IPS DF 6.9 (cell line): ENCODE data around the gene NCF4.

Experiments used
- DNase-seq: peaks from one replicate; pipeline ENCODE4 v3.0.0-alpha.2; 2013; ENCODE audit warnings: low read depth, low spot score
- H3K27ac ChIP-seq: one replicate; pipeline ENCODE4 v1.5.1; 2013; ENCODE audit warnings: low read length, control low read depth
- H3K27me3 ChIP-seq: 2 replicates; pipeline ENCODE4 v1.6.1; 2013; ENCODE audit warnings: mild to moderate bottlenecking, low read length; ENCODE audit not compliant: control insufficient read depth, insufficient read depth
- H3K36me3 ChIP-seq: 2 replicates; pipeline ENCODE4 v1.6.1; 2013; ENCODE audit warnings: low read length; ENCODE audit not compliant: control insufficient read depth, insufficient read depth
- H3K4me1 ChIP-seq: 2 replicates; pipeline ENCODE4 v1.6.1; 2013; ENCODE audit warnings: low read length; ENCODE audit not compliant: control insufficient read depth, insufficient read depth
- H3K4me3 ChIP-seq: 2 replicates; pipeline ENCODE4 v1.5.1; 2013; ENCODE audit warnings: mild to moderate bottlenecking, low read length
- H3K9me3 ChIP-seq: 2 replicates; pipeline ENCODE4 v1.6.1; 2013; ENCODE audit warnings: low read length, inconsistent platforms; ENCODE audit not compliant: control insufficient read depth, insufficient read depth
- WGBS: extraction: QIAGEN DNeasy Blood & Tissue Kit; methylation state at CpG from one replicate; pipeline ENCODE4 v1.1.7; 2013; ENCODE audit warnings: mixed read lengths, missing lambda C conversion rate; ENCODE audit not compliant: insufficient read length, insufficient coverage; 5-methylcytosine and 5-hydroxymethylcytosine counted together

NCF4 gene

DNA sequence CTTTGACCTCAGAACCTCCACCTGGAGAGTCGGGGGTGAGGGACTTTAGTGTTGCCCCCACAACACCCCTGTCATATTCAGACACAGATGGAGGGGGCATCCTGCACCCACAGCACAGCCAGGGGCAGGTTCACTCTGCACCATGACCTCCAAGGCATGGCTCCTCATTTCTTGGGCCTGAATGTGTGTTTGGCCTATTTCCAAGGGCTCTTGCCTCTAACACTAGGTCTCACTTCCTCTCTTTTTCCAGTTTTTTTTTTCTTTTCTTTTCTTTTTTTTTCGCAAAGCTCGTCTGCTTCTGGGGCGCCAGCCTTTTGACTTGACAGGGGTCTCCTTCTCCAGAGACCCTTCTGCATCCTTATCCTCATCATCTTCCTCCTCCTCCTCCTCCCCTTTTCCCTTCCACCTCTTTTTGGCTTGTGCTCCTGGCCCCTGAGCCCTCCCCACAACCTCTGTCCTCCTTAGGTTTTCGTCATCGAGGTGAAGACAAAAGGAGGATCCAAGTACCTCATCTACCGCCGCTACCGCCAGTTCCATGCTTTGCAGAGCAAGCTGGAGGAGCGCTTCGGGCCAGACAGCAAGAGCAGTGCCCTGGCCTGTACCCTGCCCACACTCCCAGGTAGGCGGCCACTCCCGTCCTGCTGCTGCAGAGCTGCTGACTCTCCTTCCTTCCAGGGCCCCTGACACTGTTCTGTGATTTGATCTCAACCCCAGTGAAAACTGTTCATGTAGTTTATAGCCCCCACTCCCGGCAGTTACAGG, 3.8 kb downstream of the NCF4 start:
- H3K27ac ChIP-seq, result no peak overlapping the region
- H3K4me3 ChIP-seq, result no peak overlapping the region
- H3K27me3 ChIP-seq, result no peaks in the 10 kb centered on the region
- no peak for DNase-seq
- H3K4me1 ChIP-seq, result no peaks in the 10 kb centered on the region
- no CpG with 5 or more reads among the region's 14 CpGs for WGBS
- no peaks in the 10 kb centered on the region for H3K9me3 ChIP-seq
- H3K36me3 ChIP-seq, result no peaks in the 10 kb centered on the region

- no CpG with 5 or more reads among the region's 13 CpGs for WGBS
- no peaks in the 10 kb centered on the region for H3K27me3 ChIP-seq
- no peak overlapping the region for H3K4me3 ChIP-seq
- no peaks in the 10 kb centered on the region for H3K36me3 ChIP-seq
- no peak overlapping the region for H3K27ac ChIP-seq
- no peaks in the 10 kb centered on the region for H3K9me3 ChIP-seq
- no peak for DNase-seq
- no peaks in the 10 kb centered on the region for H3K4me1 ChIP-seq
Measured at GRCh38 chr22:36865346-36865745, 4.5 kb downstream of the NCF4 start.

DNA sequence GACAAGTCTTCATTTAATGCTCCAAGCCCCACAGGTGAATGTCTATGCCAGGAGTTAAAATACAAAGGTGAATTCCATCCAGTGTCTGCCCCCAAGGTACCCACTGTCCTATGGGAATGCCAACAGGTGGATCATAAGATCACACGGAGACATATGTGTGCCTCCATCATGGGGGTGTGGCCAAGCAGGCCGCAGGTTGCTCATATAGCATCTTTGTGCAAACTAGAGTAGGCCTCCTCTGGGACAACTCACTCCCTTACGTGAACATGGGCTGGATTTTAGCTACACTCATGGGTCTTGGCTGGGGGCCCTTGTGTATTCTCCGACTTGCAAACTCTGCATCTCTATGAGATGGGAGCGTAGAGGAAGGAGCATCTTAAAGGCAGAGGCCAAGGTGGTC, 6.9 kb downstream of the NCF4 start:
- no peaks in the 10 kb centered on the region for H3K27me3 ChIP-seq
- no peak for DNase-seq
- H3K4me3 ChIP-seq, result no peak overlapping the region
- H3K9me3 ChIP-seq, result no peaks in the 10 kb centered on the region
- WGBS, result no CpG with 5 or more reads among the region's 5 CpGs
- H3K4me1 ChIP-seq, result no peaks in the 10 kb centered on the region
- H3K36me3 ChIP-seq, result no peaks in the 10 kb centered on the region
- no peak overlapping the region for H3K27ac ChIP-seq

- Histone ChIP-seq H3K4me3 (no peak overlapping the region), H3K4me1 (no peaks in the 10 kb centered on the region), H3K9me3 (no peaks in the 10 kb centered on the region), H3K27me3 (no peaks in the 10 kb centered on the region), H3K36me3 (no peaks in the 10 kb centered on the region), H3K27ac (no peak overlapping the region)
- WGBS, result no CpG with 5 or more reads among the region's 5 CpGs
- DNase-seq, result no peak
Measured at GRCh38 chr22:36868546-36869181, 7.9 kb downstream of the NCF4 start.

DNA sequence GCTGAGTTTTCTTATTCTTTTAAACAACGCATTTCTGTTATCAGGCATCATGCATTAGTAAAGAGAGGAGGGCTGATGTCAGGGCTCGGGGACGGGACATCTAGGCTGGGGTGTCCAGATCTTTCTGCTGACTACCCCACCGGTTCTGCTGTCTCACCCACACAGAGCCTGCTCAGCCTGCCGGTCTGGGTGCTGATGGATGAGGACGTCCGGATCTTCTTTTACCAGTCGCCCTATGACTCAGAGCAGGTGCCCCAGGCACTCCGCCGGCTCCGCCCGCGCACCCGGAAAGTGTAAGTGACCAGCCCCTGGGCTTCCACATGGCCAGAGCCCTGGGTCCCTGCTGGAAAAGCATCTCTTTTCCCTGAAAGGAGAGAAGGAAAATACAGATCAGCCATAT, 9.4 kb downstream of the NCF4 start:
- Histone ChIP-seq H3K9me3 (no peaks in the 10 kb centered on the region), H3K27me3 (no peaks in the 10 kb centered on the region), H3K27ac (no peak overlapping the region), H3K4me3 (no peak overlapping the region), H3K36me3 (no peaks in the 10 kb centered on the region), H3K4me1 (no peaks in the 10 kb centered on the region)
- WGBS, result no CpG with 5 or more reads among the region's 14 CpGs
- DNase-seq, result no peak

DNA sequence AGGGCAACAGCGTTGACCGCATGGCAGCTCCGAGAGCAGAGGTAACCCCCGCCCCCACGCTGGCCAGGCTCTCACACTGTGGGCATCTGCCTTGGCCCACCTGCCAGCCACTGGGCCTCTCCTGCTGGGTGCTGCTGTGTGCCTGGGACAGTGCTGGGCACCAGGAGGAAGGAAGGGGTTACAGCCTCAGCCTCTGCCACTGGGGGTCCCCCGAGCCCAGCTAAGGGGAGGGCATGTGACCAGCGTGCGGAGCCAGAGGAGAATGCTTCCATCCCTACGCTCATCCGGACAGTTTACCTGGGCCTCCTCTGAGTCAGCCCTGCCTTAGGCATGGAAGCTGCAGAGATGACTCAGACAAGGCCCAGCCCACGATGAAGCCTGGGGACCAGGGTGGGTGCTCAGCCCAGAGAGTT, 10.9 kb downstream of the NCF4 start:
- H3K36me3 ChIP-seq, result no peaks in the 10 kb centered on the region
- no peaks in the 10 kb centered on the region for H3K4me1 ChIP-seq
- no peak for DNase-seq
- H3K27ac ChIP-seq, result no peak overlapping the region
- WGBS, result no CpG with 5 or more reads among the region's 11 CpGs
- no peak overlapping the region for H3K4me3 ChIP-seq
- no peaks in the 10 kb centered on the region for H3K9me3 ChIP-seq
- no peaks in the 10 kb centered on the region for H3K27me3 ChIP-seq

DNA sequence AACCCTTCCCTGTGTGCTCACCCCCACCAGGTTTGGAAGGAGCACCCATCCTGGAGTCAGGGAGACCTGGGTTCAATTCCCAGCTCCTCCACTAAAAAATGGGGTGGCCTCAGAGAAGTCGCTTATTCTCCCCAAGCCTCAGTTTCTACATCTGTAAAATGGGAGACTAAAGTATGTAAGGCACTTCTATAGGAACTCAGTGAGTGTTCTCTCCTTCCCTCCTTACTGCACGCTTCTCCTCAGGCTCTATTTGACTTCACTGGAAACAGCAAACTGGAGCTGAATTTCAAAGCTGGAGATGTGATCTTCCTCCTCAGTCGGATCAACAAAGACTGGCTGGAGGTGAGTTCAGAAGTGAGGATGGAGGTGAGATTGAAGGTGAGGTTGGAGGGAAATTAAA, 11.3 kb downstream of the NCF4 start:
- no peaks in the 10 kb centered on the region for H3K27me3 ChIP-seq
- no peaks in the 10 kb centered on the region for H3K4me1 ChIP-seq
- no peaks in the 10 kb centered on the region for H3K36me3 ChIP-seq
- DNase-seq, result no peak
- H3K4me3 ChIP-seq, result no peak overlapping the region
- H3K27ac ChIP-seq, result no peak overlapping the region
- WGBS, result no CpG with 5 or more reads among the region's 3 CpGs
- H3K9me3 ChIP-seq, result no peaks in the 10 kb centered on the region

DNA sequence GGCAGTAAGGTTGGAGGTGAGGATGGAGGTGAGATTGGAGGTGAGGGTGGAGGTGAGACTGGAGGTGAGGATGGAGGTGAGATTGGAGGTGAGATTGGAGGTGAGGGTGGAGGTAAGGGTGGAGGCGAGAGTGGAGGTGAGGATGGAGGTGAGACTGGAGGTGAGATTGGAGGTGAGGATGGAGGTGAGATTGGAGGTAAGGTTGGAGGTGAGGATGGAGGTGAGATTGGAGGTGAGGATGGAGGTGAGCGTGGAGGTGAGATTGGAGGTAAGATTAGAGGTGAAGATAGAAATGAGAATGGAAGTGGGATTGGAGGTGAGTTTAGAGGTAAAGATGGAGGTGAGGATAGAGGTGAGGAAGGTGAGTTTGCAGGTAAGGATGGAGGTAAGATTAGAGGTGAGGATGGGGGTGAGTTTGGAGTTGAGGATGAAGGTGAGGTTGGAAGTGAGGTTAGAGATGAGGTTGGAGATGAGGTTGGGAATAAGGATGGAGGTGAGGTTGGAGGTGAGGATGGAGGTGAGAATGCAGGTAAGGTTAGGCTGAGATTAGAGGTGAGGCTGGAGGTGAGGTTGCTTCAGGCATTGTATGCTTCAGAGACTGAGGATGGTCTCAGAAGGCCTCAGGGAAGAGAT, 12.2 kb downstream of the NCF4 start:
- WGBS, result 100% methylated on average over 2 of the region's 2 CpGs
- DNase-seq, result no peak
- Histone ChIP-seq H3K4me3 (no peak overlapping the region), H3K27me3 (no peaks in the 10 kb centered on the region), H3K9me3 (no peaks in the 10 kb centered on the region), H3K36me3 (no peaks in the 10 kb centered on the region), H3K4me1 (0 out of 2 replicates have a peak, but pooled peaks cover 1% of the 10 kb centered on the region), H3K27ac (no peak overlapping the region)

DNA sequence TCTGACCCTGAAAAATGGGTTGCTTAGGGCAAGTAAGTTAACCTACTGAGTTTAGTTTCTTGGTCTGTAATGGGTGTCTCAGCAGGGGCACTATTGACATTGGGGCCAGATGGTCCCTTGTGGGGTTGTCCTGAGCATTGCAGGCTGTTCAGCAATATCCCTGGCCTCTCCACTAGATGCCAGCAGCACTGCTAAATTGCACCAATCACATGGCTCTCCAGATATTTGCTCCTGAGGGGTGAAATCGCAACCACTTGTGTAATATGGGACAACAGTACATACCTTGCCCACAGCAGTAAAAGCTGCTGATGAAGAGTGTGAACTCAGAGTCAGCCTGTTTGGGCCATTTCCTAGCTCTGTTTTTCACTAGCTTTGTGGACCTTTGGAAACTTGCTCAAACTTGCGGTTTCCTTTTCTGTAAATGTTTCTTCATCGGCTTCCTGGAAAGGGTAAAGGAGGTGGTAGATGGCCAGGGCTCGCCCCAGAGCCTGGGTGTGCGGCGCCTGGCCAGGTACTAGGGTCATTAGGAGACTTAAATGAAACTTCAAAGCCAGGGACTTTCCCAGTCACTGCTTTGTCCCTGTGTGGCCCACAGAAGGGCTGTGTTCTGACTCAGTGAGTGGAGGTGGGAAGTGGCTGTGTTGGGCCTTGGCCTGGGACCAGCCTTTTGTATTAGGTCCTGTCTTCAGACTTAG, 13.0 kb downstream of the NCF4 start:
- no CpG with 5 or more reads among the region's 6 CpGs for WGBS
- H3K36me3 ChIP-seq, result no peaks in the 10 kb centered on the region
- no peaks in the 10 kb centered on the region for H3K27me3 ChIP-seq
- H3K4me1 ChIP-seq, result 0 out of 2 replicates have a peak, but pooled peaks cover 1% of the 10 kb centered on the region
- no peaks in the 10 kb centered on the region for H3K9me3 ChIP-seq
- peak; percentile 20 for DNase-seq
- no peak overlapping the region for H3K27ac ChIP-seq
- no peak overlapping the region for H3K4me3 ChIP-seq

- Histone ChIP-seq H3K4me3 (no peak overlapping the region), H3K27me3 (no peaks in the 10 kb centered on the region), H3K9me3 (no peaks in the 10 kb centered on the region), H3K36me3 (no peaks in the 10 kb centered on the region), H3K4me1 (0 out of 2 replicates have a peak, but pooled peaks cover 1% of the 10 kb centered on the region), H3K27ac (no peak overlapping the region)
- DNase-seq, result no peak
- no CpG with 5 or more reads among the region's 2 CpGs for WGBS
Measured at GRCh38 chr22:36874309-36874696, 13.5 kb downstream of the NCF4 start.
